Stimulated activated CD4-positive, alpha-beta T cell treated with anti-CD3 and anti-CD28 coated beads, TNF-alpha, amount 100 ng/mL, for 1 hour (primary cell): ENCODE data around the gene JAZF1.

Experiments
- DNase-seq, 3 donors: peaks; one replicate each; pipeline ENCODE4 v3.0.0-alpha.2; 2020; ENCODE audit warnings: low read depth in 3 of 3, low spot score in 1 of 3

JAZF1 gene

DNA sequence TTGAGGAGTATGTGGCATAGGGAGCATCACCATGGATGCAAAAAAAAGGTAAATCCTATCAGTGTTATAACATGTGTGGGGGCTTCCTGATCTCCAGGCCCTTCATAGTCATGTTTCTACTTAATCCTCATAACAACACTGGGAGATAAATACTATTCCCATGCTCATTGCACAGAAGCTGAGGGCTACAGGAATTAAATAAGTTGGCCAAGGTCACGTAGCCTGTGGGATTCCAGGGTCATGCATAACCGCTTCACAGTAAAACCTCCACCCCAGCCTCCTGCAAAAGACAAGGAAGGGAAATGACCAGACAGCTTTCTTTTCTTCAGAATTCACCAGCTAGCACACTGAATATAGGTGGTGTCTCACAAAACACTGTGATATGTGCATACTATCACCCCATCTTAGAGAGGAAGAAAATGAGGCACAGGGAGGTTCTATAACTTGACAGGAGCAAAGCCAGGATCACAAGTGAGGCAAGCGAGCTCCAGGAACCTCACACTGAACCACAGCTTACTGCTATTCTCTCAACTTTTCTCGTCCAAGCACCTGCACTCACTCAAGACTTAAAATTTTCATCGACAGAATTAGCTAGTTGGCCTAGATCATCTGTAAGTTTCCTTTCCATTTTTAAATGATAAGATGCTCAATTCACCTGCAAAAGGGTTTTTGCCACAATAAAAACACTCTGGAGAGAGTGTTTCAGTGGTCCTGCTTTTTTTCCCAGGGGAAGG lies 13.4 kb downstream of the JAZF1 start:
- DNase-seq: no peak

DNA sequence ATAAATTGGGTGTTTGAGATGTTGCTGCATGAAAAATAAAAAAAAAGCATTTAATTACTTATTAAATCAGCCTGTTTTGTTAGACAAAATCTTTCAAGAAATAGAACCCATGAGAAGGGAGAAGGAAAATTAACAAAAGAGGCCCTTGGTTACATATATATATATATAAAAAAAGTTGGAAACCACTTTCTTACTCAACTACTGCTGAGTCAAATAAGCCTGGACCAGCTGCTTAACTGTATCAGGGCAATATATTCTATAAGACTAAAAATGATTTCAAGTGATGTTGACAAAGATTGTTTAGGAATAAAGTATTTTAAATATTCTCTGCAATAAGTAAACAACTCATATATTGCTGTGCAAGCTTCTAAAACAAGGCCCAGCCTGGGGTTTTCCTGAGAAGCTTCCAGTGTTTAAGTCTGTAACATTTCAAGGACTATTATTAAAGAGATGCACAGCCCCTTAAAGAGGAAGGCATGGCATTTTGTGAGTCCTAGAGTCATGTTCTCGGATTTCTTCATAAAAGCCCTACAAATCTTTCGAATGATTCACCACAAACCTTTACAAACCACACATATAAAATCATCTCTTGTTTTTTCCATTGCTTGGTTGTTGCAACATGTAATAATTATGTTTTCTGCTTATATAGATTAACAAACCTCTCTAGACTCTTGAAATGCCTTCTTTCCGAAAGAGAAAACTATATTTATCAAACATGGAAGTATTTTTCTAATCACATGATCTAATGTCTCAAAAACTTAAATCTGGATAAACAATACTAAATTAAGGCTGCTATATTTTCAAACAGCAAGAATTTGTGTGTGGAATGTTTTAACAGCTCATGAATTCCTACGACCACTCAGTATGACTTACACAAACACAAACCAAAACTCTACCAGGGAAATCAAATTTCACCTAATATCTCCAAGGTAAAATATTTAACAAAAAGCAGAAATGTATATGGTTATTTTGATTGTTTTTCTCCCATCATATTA lies 14.3 kb downstream of the JAZF1 start:
- no peak for DNase-seq

DNA sequence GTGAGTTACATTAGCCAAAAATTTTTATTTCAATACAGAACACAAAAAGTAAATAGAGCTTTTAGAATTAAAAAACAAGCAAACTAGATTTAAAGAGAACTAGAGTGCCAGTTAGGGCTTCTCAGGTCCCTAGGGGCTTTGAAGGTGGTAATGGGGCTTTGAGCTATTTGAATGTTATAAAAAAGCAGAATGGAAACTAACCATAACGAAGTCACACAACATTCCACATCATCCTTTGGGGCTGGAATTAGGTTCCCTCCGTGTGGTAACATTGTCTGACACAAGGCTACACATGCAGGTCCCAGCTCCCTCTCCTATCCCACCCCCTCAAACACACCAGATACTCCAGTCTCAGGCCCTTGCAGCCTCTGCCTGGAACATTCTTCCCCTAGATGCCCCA lies 15.3 kb downstream of the JAZF1 start:
- no peak for DNase-seq

DNA sequence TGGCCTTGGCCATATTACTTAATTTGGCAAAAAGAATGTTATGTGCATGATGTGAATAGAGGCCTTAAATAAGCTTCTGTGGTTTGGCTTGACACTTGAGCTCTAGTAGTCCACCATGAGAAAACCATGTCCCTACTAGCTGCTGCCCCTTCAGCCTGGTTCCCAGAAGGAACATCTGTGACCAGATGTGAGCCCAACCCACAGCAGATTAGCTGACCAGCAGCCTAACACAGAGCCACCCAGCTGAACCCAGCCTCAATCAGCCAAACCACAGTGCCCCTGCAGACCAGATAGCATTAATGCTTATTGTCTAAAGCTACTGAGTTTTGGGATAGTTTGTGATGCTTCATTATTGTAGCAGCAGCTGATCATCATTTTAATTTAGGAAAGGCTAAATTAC lies 16.6 kb downstream of the JAZF1 start:
- no peak for DNase-seq

DNA sequence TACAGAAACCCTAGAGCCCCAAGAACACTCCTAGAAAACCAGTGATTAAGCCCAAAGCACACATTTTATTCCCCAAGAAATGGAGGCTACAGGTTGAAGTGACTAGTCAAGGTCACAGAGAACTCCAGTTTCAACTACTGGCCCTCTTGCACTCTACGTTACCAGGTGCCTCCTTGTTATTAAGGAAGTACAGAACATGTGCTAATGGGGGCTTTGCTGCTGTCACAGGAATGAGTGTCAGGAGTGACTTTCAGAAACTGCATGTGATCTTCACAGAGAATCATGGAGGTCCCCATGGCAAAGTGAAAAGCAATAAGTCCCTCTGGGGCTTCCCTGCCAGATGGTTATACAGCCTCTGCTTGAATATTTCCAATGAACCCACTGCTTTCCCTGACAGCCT lies 19.3 kb downstream of the JAZF1 start:
- DNase-seq: no peak

DNA sequence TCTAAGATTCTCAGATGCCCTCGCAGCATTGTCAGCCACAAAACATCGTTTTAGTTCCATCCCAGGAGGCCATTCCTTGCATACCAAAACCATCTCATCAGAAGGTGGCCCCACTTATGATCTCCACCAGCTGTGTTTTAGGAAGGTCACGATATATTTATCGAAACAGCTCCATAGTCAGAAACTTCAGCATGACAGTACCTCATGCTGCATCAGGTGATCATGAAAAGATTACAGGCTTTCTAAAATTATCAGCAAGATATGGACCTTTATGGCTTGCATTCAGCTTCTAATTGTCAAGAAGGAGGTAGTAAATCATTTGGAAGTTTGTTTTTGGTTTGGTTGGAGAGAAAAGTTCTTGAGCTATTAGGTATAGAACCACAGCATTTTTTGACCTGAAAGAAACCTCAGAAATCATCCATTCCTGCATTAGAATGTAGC lies 20.0 kb downstream of the JAZF1 start:
- DNase-seq: no peak

DNA sequence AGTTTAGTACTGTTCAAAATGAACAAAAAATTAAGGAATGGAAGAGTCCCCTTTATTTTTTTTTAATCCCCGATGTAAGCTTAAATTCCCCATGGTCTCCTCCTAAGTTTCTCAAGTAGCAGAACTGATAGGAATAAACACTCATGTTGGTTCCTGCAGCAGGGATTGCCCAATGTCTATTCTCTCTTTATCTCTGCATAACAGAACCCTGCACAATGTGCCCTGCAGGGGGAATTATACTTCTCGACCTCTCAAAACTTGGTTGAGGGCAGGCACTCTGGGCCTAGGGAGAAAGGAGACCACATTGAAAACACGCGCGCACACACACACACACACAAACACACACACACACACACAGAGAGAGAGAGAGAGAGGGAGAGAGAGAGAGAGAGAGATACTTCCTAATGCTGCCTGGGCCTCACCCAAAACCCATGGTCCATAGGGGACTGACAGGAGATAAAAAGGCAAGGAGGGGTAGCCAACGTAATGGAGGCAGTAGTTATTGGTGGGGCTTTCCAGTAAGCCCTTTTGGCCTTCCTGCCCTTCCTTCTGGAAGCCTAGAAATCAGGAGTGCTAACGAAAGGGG lies 22.7 kb downstream of the JAZF1 start:
- no peak for DNase-seq

DNA sequence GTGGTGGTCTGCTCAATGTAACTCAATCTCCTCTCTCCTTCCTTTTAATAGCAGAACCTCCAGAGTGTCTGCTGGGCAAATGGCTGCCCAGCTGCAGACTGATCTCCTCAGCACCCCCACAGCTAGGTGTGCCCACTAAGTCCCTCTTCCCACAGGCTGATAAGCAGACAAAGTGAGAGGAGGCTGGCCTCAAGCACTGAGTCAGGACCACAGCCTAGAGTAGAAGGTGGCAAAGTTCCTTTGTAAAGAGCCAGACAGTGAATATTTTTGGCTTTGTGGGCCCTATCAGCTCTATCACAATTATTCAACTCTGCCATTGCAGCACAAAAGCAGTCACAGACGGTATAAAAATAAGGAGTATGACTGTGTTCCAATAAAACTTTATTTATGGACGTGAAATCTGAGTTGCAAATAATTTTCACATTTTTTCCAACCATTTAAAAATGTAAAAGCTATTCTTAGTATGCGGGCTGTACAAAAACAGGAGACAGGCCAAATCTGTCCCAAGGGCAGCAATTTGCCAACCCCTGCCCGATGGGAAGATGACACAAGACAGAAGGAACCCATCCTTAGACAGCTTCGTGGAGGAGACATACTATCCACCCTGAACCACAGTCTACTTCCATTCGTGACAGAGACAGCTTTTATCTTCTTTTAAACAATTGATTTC lies 23.4 kb downstream of the JAZF1 start:
- no peak for DNase-seq

DNA sequence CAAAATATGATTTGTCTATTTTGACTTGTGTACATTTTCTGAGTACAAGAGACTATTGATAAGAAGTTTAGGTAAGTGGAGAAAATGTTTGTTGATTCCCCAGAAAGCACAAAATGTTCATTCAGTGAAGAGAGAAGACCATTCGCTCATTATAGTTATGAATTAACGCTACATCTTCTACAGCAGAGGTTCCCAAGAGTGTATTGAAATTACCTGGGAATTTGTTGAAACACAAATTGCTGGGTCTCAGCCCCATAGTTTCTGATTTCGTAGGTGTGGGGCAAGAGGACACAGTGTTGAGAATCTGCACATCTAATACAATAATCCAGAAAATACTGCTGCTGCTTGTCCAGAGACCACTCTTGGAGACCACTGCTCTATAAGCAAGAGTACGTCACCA lies 24.2 kb downstream of the JAZF1 start:
- DNase-seq: no peak

DNA sequence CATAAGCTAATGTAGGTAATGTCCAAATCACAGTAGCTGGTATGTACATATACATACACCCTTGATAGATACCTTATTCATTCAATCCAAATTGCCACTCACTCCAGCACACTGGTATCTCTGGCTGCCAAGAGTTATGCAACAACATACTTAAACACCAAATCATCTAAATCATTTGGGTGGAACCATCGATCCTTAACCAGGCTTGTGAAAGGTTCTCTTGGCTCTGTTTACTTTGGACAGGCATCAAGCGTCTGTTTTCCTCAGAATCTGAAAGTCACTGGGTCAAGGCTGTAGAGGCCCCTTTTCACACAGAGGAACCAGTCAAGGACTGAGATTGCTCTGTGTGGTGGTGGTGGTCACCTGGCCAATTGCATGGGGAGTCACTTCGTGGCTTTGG lies 24.6 kb downstream of the JAZF1 start:
- no peak for DNase-seq

DNA sequence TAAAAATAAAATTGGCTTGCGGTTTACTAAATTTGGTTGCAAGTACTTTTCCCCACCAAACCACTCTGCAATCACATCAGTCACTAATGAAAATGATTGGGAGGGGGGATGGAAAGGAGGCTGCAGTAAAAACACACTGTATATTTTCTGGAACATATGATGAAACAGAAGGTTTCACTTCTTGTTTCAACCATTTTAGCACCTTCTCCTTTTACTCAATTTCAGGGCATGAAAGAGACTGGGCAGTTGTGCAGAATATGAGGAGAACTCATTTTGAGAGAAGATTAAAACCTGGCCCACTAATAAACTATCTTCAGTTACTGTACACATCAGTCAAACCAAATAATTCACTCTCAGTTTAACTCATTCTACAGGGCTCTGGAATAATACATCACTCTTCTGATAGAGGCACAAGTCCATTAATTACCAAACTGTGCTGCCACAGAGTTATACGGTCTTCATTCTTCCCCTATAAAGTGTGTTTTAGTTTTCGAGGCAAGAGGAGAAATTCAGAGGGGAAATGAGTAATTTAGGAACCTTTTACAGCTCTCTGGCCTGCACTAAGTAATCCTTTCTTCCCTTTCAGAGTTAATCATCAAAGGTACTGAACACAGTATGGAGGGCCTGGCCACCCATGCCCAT lies 25.5 kb downstream of the JAZF1 start:
- DNase-seq: no peak

DNA sequence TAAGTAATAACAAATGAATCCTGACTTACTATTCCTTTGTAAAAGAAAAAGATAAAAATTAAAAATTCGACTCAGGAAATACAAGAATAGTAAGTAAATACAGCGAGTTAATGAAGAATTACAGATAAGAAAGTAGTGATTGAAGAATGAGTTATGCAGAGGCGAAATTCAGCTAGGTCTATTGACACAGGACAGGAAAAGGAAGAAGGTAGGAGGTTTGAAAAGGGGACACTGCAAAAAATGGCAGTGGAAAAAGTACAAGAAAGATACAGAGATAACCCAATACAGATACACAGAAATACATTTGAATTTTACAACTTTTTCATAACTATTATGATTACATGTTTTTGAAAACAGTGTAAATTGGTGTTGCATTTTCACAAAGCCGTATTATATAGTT lies 28.0 kb downstream of the JAZF1 start:
- DNase-seq: no peak

DNA sequence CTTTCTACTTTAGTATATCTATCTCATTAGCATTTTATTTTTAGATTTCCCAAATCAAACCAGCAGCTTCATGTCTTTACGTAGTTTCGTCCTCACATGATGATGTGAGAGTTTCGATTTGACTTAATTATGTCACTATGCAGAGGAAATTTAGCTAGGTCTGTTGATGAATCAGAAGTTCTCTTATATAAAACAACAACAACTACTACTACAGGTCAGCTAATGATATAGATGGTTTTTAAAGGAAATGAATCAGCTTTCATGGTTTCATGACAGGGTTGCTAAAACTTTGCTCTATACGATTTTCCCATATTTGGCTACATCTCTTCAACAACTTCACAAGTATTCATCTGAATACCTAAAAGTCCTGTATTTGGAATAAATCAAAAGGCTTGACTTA lies 28.6 kb downstream of the JAZF1 start:
- DNase-seq: no peak

DNA sequence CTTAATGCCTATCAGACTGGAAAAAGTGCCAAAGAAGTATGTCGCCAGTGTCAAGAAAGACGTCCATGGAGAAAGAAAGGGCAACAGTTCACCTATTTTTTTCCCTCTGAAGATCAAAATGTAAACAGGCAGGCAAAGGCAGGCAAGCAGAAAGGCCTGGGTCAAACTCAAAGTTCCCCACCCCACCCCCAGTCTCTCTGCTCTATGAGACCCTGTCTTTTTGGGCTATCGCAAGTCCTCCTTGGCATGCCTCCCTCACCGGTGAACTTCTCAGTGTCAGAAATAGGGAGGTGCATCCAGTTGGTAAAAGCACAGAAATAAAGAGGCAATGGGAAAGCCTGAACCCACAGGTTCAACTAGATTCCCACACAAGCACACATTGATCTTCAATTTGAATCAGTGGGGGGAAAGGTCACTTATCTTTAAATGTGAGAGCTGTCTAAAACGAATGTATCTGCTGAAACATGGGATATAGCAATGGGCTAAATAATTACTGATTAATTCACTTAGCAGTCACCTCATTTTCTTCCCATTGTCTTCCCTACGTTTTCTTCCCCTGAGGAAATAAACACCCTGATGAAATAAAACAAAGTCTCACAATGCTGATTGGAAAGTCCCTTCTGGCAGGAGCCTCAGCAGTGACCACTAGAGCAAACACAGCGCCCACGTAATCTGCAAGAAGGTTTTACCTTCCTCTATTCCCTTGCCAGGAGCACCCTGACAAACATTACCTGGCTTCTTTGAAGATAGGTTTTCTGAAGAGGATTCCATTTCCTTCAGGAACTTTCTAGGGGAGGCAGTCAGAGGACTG lies 31.1 kb downstream of the JAZF1 start:
- no peak for DNase-seq

DNA sequence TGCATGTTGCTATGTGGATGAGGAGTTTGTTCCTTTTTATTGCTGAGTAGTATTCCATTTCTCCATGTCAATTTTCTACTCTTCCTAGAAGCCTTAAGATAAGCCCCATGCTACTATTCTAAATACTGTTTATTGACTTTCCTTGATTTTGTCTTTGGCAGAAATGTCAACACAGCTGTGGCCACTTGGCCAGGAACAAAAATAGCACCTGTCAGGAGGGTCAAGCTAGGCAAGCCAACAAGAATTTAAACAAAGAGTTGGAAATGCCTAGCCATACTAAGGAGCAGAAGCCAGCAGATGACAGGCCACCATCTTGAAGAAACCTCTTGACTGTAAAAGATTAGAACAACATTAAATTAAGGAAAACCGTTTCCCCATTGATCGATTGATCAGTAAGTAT lies 34.7 kb downstream of the JAZF1 start:
- no peak for DNase-seq

DNA sequence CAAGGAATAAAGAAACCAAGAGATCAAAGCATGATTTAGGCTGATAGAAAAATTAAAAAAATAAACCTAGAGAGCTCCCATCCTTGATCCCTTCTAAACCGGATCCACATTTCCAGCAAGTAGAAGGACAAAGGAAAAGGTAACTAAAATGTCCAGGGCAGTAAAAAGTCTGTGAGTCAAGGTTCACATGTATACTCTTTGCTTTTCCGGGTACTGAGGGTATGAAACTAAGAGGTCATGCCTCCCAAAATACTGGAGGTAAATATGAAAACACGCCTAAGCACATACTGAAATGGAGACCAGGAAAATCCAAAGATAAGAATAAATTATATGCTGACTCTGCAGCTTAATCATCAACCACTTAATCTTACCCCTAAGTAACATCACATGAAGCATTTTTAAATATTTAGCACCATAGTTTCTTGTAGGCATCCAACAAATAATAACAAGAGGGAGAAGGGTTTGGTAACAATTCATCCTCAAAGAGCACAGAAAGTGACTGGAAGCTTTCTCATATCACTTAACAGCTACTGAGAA lies 35.4 kb downstream of the JAZF1 start:
- DNase-seq: no peak

DNA sequence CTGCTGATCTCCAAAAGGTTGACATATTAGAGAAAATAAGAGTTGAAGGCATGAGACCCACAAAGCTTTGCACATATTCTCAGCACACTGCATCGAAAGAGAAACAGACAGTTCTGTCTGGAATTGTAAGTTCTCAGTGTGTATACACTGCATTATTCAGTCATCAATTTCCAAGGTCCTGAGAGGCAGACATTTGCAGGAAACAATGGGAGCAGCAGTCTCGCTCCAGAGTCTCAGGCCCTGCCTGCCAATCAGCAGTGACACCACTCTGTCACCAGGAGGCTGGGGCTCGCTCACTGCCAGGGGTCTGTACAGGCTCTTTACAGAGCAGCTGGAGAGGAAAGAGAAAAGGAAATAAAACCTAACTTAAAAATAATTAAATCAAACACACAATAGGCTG lies 36.3 kb downstream of the JAZF1 start:
- no peak for DNase-seq

DNA sequence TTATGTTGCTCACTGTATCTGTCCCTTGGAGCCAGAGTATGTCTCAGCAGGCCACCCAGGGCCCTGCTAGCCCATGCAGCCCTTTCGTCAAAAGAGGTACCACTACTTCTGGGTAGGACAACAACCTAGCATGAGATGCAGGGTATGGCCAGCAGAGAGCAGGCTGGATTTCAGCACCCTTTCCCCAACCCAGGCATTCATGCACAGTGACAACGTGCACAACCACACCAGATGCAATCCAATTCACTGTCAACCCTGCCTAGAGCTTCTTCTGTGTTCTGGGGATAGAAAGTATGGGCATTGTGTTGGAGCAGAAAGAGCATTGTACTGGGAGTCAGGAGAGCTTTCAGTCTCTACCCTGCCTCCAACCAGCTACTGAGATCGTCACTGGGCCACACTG lies 37.9 kb downstream of the JAZF1 start:
- no peak for DNase-seq

DNA sequence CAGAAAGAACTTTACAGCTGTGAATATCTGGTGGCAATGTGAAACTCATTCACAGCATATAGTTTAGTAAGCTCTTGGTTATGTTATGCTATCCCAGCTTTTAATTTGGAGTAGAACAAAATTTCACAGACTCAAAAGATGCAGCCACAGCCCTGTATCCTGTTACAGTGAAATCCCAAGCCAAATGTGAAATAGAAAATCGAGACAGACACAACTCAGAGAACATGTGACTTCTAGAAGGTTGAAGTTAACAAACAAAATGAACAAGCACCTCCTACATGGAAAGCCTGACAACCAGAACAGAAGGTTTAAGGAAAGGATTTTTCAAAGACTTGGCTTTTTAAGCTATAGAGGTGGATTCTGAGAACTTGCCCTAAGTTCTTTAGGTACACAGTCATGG lies 39.6 kb downstream of the JAZF1 start:
- DNase-seq: no peak

DNA sequence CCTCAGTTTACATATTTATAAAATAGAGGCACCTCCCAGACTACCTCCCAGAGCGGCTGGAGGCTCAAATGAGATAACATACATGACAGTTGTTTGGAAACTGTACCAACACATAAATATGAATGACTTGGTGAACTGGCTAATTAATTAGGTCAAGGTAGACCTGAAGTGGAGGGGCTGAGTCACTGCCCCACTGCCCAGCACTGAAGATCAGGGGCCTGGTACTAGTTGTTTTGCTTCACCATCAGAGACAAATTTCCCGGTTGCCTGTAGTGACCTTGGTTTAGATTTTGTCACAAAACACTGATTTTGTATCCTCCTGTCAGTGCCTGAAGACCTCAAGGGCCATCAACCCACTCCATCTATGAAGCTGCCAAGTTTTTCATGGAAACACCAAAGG lies 41.8 kb downstream of the JAZF1 start:
- DNase-seq: no peak
